Left renal pelvis (tissue), 4 donors: Measurements from ENCODE around the gene MINPP1. TPM values are rescaled to one million over a fixed set of nuclear protein-coding genes. Genes with fewer than 3 reads are reported as not detected.

Experiments used
- DNase-seq, 4 donors: peaks; one replicate each; pipeline ENCODE4 v3.0.0-alpha.2; 2013; ENCODE audit warnings: low read depth in 4 of 4, low spot score in 3 of 4
- polyA plus RNA-seq, 4 donors: library from polyadenylated mRNA; unstranded; fragments of 120-200 nt; gene quantifications; one replicate each; pipeline ENCODE4 v1.2.1, GENCODE V29; 2013; ENCODE audit not compliant: insufficient read length in 4 of 4

Gene MINPP1
- polyA plus RNA-seq, 4 donors, result 22.8 to 47.3 (median 41.6) TPM

DNA sequence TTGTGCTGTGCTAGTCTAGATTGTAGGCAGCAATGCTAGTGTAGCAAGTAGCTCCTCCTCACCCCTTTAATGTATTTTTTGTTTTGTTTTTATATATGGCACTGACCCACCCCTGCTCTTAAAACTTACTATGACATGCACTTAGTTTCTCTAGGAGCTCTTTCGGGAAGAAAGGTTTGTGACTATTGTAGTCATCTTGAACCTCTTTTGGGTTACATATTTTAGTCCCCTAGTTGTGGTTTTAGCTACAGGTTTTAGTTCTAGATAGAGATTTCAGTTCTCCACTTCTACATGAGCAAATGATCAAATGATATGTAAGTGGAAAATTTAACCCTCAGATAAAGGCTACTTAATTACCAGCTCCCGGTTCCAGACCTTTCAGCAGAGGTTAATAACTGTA lies 14.9 kb downstream of the MINPP1 start:
- no peak for DNase-seq

DNA sequence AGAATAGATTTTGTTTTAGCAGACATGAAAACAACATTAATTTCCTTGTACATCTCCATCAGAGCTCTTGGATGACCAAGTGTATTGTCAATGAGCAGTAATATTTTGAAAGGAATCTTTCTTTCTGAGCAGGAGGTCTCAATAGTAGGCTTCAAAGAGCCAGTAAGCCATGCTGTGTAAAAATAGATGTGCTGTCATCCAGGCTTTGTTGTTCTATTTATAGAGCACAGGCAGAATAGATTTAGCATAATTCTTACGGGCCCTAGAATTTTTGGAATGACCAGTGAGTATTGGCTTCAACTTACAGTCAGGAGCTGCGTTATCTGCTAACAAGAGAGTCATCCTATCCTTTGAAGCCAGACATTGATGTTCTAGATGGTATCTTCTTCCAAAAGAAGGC lies 19.0 kb downstream of the MINPP1 start:
- no peak for DNase-seq

GRCh38 chr10:87524296-87524695 lies 19.6 kb downstream of the MINPP1 start:
- no peak for DNase-seq

- no peak for DNase-seq
These were observed 27.4 kb downstream of the MINPP1 start for GRCh38 chr10:87531908-87532622.

- DNase-seq, result no peak
These were observed 28.0 kb downstream of the MINPP1 start for GRCh38 chr10:87532696-87533095.

- no peak for DNase-seq
These were observed 29.6 kb downstream of the MINPP1 start for GRCh38 chr10:87534173-87534858.

- DNase-seq, result no peak
These were observed 33.7 kb downstream of the MINPP1 start for GRCh38 chr10:87538092-87539015.

DNA sequence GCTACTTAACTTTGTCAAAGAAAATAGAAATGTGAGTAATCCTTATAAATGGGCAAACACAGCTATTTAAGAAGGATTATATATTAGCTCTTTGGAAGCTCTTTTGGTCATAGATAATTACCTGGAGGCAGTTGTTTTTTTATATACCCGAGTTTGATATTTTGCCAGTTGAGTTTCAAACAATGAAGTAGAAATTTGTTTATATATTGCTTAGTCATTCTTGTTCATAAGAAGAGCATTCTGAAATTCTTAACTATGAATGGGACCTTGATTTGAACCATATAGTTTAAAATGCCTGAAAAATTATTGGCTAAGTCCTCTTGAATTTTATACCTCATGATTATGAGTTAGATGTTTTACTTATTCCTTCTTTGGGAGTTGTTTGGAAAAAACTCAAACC lies 36.4 kb downstream of the MINPP1 start:
- no peak for DNase-seq

- no peak for DNase-seq
These were observed 40.0 kb downstream of the MINPP1 start for GRCh38 chr10:87544721-87545120.

- no peak for DNase-seq
These were observed 41.1 kb downstream of the MINPP1 start for GRCh38 chr10:87545783-87546182.

- no peak for DNase-seq
These were observed 41.5 kb downstream of the MINPP1 start for GRCh38 chr10:87546210-87546609.

DNA sequence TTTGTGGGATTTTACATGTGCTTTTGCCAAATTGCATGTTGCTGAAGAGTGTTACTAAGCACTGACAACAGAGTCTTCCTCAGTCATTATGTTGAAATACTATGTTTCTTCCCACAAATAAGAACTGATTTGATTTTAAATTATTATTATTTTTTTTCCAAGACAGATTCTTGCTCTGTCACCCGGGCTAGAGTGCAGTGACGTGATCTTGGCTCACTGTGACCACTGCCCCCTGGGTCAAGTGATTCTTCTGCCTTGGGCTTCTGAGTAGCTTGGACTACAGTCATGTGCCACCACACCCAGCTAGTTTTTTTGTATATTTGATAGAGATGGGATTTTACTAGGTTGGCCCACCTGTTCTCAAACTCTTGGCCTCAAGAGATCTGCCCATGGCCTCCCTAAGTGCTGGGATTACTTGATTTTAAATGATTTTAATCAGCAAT lies 42.3 kb downstream of the MINPP1 start:
- DNase-seq, result no peak

- no peak for DNase-seq
These were observed 43.1 kb downstream of the MINPP1 start for GRCh38 chr10:87547734-87548311.

DNA sequence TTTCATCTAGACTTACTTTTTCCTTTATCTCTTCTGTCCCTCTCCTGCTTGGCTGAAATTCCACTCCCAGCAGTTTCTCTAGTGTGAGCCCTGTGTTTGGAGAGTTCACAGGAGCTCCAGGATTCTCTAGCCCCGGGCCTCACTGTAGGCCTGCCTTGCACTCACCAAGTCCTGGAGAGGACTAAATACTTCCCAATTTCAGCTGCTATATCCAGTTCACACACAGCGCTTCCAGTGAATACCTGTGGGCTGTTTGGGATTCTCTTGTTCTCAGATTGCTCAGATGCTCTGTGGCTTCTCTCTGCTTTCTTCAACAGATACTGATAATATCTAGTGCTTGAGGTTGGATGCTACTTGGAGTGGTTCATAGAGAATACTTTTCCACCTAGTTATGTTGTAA lies 46.0 kb downstream of the MINPP1 start:
- no peak for DNase-seq

DNA sequence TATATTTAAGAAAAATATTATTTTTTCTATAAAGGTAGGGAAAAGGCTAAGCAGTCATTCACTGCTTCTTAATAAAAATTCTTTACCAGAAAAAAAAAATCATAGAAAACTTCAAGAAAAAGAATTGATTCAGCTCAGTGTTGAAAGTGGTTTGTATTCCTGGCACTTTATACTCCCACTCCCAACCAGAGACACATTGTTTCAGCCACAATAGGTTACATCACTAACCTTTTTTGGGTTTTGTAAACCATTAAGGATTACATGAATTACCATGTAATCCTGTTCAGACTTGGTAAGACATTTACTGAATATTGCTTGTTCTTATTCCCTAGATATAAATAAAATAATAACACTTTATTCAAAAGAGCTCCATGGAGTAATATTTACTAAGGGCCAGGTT lies 46.6 kb downstream of the MINPP1 start:
- DNase-seq, result no peak

DNA sequence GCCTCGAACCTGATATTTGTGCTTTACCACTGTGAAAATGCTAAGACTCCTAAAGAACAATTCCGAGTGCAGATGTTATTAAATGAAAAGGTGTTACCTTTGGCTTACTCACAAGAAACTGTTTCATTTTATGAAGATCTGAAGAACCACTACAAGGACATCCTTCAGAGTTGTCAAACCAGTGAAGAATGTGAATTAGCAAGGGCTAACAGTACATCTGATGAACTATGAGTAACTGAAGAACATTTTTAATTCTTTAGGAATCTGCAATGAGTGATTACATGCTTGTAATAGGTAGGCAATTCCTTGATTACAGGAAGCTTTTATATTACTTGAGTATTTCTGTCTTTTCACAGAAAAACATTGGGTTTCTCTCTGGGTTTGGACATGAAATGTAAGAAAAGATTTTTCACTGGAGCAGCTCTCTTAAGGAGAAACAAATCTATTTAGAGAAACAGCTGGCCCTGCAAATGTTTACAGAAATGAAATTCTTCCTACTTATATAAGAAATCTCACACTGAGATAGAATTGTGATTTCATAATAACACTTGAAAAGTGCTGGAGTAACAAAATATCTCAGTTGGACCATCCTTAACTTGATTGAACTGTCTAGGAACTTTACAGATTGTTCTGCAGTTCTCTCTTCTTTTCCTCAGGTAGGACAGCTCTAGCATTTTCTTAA lies 47.7 kb downstream of the MINPP1 start:
- no peak for DNase-seq

DNA sequence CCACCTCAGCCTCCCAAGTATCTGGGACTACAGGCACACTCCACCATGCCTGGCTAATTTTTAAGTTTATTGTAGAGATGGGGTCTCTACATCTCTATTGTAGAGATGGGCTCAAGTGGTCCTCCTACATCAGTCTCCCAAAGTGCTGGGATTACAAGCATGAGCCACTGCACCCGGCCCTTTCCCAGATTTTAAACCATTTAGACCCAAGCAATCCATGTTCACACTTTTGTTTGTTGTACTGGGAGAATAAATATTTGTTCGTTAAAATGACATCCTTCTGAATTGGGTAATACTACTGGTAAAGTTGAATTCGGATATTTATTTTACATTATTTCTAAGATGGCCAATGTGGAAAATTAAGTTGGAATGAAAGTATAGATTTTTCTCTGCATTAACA lies 52.7 kb downstream of the MINPP1 start:
- DNase-seq, result no peak

DNA sequence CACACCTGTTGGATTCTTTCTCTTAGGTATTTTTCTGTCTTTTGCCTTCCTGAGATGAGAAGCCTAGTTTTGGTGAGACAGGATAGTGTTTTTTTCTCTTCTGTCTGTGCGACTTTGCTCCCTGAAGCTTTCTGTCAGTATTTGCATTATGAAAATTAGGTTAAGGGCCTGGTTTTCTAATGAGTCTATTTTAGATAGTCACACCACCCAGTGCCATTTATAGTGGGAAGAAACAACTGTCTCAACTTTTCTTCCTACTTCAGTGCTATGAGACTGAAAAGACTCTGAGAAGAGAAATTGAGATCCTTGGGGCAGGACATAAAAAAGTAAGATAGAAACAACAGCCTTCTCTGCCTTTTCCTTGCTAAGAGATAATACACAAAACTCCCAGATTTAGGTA lies 53.6 kb downstream of the MINPP1 start:
- DNase-seq, result no peak

- no peak for DNase-seq
These were observed 54.7 kb downstream of the MINPP1 start for GRCh38 chr10:87559392-87559791.

GRCh38 chr10:87560495-87561129 lies 55.9 kb downstream of the MINPP1 start:
- no peak for DNase-seq
